Ovary (tissue), 9 donors: Measurements from ENCODE around the gene WASL. TPM values are rescaled to one million over a fixed set of nuclear protein-coding genes. Genes with fewer than 3 reads are reported as not detected.

ENCODE experiments used
- DNase-seq, 5 donors: peaks; one replicate each; pipeline ENCODE4 v3.0.0-alpha.2; 2019 to 2020
- H3K27ac ChIP-seq, 2 donors: fragments of 200-600 bp; one replicate each; pipeline versions ENCODE4 v1.5.1 to v1.8.0; 2019 to 2022
- H3K27me3 ChIP-seq: fragments of 200-600 bp; one replicate; pipeline ENCODE4 v1.8.0; 2022
- H3K36me3 ChIP-seq: fragments of 200-600 bp; sonication (generic); one replicate; pipeline ENCODE4 v1.5.1; 2019
- H3K4me1 ChIP-seq: one replicate; pipeline ENCODE4 v1.8.1; 2013; ENCODE audit warnings: mild to moderate bottlenecking, moderate library complexity; ENCODE audit not compliant: insufficient read depth
- H3K4me3 ChIP-seq: fragments of 200-600 bp; sonication (generic); one replicate; pipeline ENCODE4 v1.5.1; 2017
- H3K9me3 ChIP-seq, 2 donors: fragments of 200-600 bp in 1 of 2; sonication (generic) in 1 of 2; one replicate each; pipeline versions ENCODE4 v1.5.1 to v1.8.1; 2013 to 2019; ENCODE audit warnings: mild to moderate bottlenecking in 1 of 2, moderate library complexity in 1 of 2
- CTCF ChIP-seq, 3 donors: fragments of 450-650 bp in 2 of 3; fragments of 200-600 bp in 1 of 3; IDR thresholded peaks; one replicate each; pipeline versions ENCODE4 v1.5.1 to v1.8.0; 2016 to 2022; ENCODE audit warnings: antibody characterized with exemption in 3 of 3, mild to moderate bottlenecking in 1 of 3
- EP300 ChIP-seq: sonication (generic); formaldehyde crosslinking; IDR thresholded peaks from one replicate; pipeline ENCODE4 v1.6.1; 2017; ENCODE audit warnings: antibody characterized with exemption
- POLR2A ChIP-seq: fragments of 450-650 bp; IDR thresholded peaks from one replicate; pipeline ENCODE4 v1.6.1; 2017; ENCODE audit warnings: antibody characterized with exemption, mild to moderate bottlenecking, moderate library complexity
- WGBS, 3 donors: extraction: QIAGEN DNeasy Blood & Tissue Kit in 1 of 3; methylation state at CpG; one replicate each; pipeline versions ENCODE4 v1.1.5 to v1.1.7; 2013 to 2017; 5-methylcytosine and 5-hydroxymethylcytosine counted together
- intact Hi-C, 4 donors: fragments of 100-400 bp; cut with DNase I; formaldehyde crosslinking; loops; one replicate each; pipeline versions ENCODE4 v1.11.0 to v1.15.1; 2022 to 2023
- polyA plus RNA-seq, 2 donors: library from polyadenylated mRNA; stranded (reverse); fragments of 200-250 nt in 1 of 2; fragments of 350-450 nt in 1 of 2; fragmentation: Illumina TruSeq in 1 of 2; extraction: RNeasy Lipid Tissue Mini Kit (QIAGEN cat#74804) in 1 of 2; gene quantifications; one replicate each; pipeline ENCODE4 v1.2.3, GENCODE V29; 2013 to 2014
- total RNA-seq, 7 donors: library from RNA; depleted of rRNA in 2 of 7; stranded (reverse); fragments of >200 nt in 2 of 7; fragmentation: NEBNext Ultra II Directional in 3 of 7; extraction: Animal tissue kit (Norgen Biotek cat#: 25700) in 3 of 7; gene quantifications; one replicate each; pipeline versions ENCODE4 v1.1.0 to v1.2.4, GENCODE V29; 2016 to 2023
- donor health status: DM: no; HTN: no; CAD: no; lungs with moderate emphysema.
- donor health status: DM: no; HTN: no; CAD: no.
- donor health status: Bipolar disorder and iron deficiency.
- donor health status: DM: yes; HTN: yes; CAD: no.
- donor health status: DM: no; HTN: no; CAD: no.
- donor health status: DM: yes; HTN: yes; CAD: no.

Gene WASL
- total and polyA plus RNA-seq, 9 donors = 29.1 to 71.5 (median 45.0) TPM

GRCh38 chr7:123755338-123755737 is 6.5 kb upstream of the WASL start:
- H3K4me1 ChIP-seq = no peaks in the 10 kb centered on the region
- H3K27me3 ChIP-seq = no peaks in the 10 kb centered on the region
- no peak overlapping the region for H3K4me3 ChIP-seq
- no peak for DNase-seq
- 91 to 98% (median 96%) methylated on average over 1 of the region's 1 CpG for WGBS, 3 donors
- H3K36me3 ChIP-seq = no peaks in the 10 kb centered on the region
- H3K27ac ChIP-seq = no peak overlapping the region
- TF ChIP-seq POLR2A (no peak), CTCF (IDR thresholded peaks at IDR 0.05) (no peak), EP300 (no peak)
- H3K9me3 ChIP-seq = no peaks in the 10 kb centered on the region
- intact Hi-C loops = no loop called here

DNA sequence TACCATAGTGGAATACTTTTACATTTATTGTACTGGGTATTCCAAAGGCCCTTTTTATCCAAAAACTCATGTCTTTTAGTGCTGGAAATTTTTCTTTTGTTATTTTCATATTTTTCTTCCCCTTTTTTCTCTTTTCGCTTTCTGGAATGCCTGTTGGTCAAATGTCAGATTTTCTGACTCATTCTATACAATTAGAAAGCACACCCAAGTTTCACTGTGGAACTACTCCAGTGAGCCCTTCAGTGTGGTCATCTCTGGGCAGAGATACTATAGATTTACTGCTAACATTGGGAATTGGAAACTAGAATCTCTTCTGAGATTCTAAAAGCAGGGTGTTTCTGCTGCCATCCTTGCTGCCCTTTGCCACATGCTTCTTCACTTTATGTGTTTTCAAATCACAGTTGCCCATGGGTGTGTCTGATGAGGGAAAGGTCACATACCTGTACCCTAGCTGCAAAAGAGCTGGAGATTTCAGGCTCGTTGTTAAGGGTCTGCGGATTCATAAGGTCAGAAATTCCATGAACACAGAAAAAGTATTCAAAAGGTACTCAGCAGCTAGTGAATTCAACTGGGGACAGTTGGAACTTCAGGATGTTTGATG is 5.6 kb upstream of the WASL start:
- Histone ChIP-seq H3K4me1 (no peaks in the 10 kb centered on the region), H3K27me3 (no peaks in the 10 kb centered on the region), H3K9me3 (no peaks in the 10 kb centered on the region), H3K27ac (no peak overlapping the region), H3K36me3 (no peaks in the 10 kb centered on the region), H3K4me3 (no peak overlapping the region)
- no peak for TF ChIP-seq CTCF (IDR thresholded peaks at IDR 0.05)
- TF ChIP-seq EP300 = no peak
- TF ChIP-seq POLR2A = no peak
- intact Hi-C loops = no loop called here
- DNase-seq = no peak
- 75 to 92% (median 91%) methylated on average over 3 of the region's 3 CpGs for WGBS, 3 donors

GRCh38 chr7:123752534-123752933 is 3.7 kb upstream of the WASL start:
- Histone ChIP-seq H3K4me1 (no peaks in the 10 kb centered on the region), H3K9me3 (no peaks in the 10 kb centered on the region), H3K27me3 (no peaks in the 10 kb centered on the region), H3K27ac (no peak overlapping the region), H3K4me3 (no peak overlapping the region), H3K36me3 (no peaks in the 10 kb centered on the region)
- DNase-seq = no peak
- WGBS, 3 donors = 52 to 65% (median 63%) methylated on average over 3 of the region's 3 CpGs
- intact Hi-C loops = no loop called here
- TF ChIP-seq POLR2A (no peak), EP300 (no peak), CTCF (IDR thresholded peaks at IDR 0.05) (no peak)

GRCh38 chr7:123751821-123752220 is 3.0 kb upstream of the WASL start:
- no peaks in the 10 kb centered on the region for H3K9me3 ChIP-seq
- no peak for DNase-seq
- intact Hi-C loops = no loop called here
- TF ChIP-seq POLR2A (no peak), CTCF (IDR thresholded peaks at IDR 0.05) (no peak), EP300 (no peak)
- H3K36me3 ChIP-seq = no peaks in the 10 kb centered on the region
- WGBS, 3 donors = 4 to 21% (median 7%) methylated on average over 1 of the region's 1 CpG
- no peaks in the 10 kb centered on the region for H3K27me3 ChIP-seq
- peak overlapping the region in 1 of 2 donors; percentile 48 for H3K27ac ChIP-seq
- no peak overlapping the region for H3K4me3 ChIP-seq
- H3K4me1 ChIP-seq = no peaks in the 10 kb centered on the region
